ENCODE data around the gene C1QTNF4.
"Not testable (repeated sequence)": the region's sequence is repeated elsewhere in the genome, so short reads cannot be mapped to it uniquely, and the experiment has no call there.

The C1QTNF4 gene

DNA sequence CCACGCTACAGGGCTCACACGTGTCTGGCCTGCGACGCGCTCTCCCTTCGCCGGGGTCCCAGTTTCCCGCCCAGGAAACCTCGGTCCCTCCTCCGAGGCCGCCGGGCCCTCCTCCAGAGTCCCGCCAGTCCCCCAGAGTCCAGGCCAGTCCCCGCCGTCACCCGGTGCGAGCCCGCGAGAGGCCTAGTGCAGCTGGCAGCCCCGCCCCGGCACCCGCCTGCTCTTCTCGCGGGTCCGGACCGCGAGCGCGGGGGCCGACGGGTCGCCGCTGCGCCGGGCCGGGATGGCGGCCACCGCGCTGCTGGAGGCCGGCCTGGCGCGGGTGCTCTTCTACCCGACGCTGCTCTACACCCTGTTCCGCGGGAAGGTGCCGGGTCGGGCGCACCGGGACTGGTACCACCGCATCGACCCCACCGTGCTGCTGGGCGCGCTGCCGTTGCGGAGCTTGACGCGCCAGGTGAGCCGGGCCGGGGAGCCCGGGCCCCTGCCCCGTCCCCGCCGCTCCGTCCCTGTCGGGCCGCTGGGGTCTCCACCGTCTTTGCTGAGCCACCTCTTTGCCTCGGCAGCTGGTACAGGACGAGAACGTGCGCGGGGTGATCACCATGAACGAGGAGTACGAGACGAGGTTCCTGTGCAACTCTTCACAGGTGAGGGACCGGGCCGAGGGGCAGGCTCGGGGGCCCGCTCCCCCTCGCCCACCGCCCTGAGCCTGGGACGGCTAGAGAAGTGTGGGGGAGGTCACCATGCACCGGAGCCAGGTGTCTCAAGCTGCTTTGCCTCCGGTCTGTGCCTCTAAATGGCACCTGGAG lies 28.7 kb downstream of the C1QTNF4 start, which contains the start of gene PTPMT1:
Gene PTPMT1 (plus strand): TSS at position 260 of the 809 bp plus-strand sequence. CDS start 24 bp downstream, at position 284.
- peak; percentile 40 to 63 for DNase-seq (ENCODE audit: low read depth in 2 of 2)

DNA sequence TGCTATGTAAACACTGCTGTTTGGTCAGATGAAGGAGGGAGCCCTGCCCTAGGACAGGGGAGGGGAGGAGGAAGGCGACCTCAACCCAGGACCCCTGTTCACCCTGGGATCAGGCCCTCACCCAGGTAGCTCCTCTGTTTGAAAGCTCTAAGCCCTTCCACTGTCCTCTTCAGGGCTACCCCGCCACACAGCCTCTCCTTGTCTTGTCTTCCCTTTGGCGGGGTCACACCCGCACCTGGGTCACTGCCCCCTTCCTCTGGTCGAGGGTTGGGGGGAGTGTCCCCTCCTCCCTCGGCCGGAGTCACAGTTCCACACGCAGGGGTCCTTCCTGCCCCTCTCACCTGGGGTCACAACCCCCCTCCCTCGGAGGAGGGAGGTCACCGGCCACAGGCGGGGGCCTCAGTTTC lies 29.3 kb downstream of the C1QTNF4 start:
- DNase-seq (ENCODE audit: low read depth in 2 of 2), result no peak

DNA sequence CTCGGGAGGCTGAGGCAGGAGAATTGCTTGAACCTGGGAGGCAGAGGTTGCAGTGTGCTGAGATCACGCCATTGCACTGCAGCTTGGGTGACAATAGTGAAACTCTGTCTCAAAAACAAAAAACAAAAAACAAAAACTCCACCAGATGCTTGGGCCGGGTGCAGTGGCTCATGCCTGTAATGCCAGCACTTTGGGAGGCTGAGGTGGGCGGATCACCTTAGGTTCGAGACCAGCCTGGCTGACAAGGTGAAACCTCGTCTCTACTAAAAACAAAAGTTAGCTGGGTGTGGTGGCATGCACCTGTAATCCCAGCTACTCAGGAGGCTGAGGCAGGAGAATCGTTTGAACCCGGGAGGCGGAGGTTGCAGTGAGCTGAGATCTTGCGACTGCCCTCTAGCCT lies 29.8 kb downstream of the C1QTNF4 start:
- not testable (repeated sequence) for DNase-seq (ENCODE audit: low read depth in 2 of 2)

DNA sequence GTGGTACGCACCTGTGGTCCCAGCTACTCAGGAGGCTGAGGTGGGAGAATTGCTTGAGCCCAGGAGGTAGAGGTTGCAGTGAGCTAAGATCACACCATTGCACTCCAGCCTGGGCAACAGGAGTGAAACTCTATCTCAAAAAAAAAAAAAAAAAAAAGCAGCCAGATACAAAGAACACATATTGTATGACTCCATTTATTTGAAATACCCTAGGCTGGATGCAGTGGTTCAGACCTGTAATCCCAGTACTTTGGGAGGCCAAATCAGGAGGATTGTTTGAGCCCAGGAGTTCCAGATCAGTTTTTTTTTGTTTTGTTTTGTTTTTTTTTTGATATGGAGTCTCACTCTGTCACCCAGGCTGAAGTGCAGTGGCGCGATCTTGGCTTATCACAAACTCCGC lies 31.8 kb downstream of the C1QTNF4 start:
- DNase-seq (ENCODE audit: low read depth in 2 of 2), result not testable (repeated sequence)

DNA sequence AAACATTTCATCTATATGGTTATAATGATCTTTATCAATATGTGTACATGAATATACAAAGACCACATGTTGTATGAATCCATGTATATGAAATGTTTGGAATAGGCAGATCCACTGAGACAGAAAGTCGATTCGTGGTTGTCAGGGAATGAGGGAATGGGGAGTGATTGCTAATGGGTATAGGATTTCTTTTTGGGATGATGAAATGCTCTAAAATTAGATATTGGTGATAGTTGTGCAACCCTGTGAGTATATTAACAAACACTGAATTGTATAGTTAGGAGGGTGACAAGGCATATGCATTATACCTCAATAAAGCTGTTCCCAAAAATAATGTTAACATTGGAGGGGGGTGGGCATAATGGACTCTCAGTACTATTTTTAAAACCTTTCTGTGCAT lies 33.8 kb downstream of the C1QTNF4 start:
- no peak for DNase-seq (ENCODE audit: low read depth in 2 of 2)

DNA sequence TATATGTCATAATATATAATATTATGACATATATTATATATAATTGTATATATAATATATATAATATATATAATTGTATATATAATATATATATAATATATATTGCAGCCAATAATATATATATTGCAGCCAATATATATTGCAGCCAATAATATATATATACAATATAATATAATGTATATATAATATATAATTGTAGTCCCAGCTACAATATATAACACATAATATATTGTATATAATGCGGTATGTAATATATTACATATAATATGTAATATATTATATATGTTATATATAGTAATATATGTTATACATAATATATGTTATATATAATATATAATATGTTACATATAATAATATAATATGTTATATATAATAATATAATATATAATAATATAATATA lies 35.5 kb downstream of the C1QTNF4 start:
- DNase-seq (ENCODE audit: low read depth in 2 of 2), result no peak

DNA sequence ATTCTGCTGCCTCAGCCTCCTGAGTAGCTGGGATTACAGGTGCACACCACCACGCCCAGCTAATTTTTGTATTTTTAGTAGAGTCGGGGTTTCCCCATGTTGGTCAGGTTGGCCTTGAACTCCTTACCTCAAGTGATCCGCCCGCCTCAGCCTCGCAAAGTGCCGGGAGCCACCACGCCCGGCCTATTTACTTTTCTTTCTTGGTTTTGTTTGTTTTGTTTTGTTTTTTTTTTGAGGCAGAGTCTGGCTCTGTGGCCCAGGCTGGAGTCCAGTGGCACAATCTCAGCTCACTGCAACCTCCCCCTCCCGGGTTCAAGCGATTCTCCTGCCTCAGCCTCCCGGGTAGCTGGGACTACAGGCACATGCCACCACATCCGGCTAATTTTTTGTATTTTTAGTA lies 37.2 kb downstream of the C1QTNF4 start:
- not testable (repeated sequence) for DNase-seq (ENCODE audit: low read depth in 2 of 2)

DNA sequence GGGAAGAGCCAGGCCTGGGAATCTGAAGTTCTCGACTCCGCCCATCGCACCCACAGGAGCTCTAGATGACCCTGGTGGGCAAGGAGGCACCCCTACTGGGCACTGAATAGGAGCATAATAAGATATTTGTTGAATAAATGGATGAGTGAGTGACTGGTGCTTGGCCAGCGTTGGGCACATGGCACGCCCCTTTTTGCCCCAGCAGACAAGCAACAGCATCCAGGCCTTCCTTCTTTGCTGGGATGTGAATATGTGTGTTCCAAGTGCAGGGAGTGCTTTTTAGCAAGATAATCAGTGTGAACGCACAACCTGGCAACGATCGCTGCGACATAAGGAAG lies 40.8 kb downstream of the C1QTNF4 start:
- no peak for DNase-seq (ENCODE audit: low read depth in 2 of 2)

DNA sequence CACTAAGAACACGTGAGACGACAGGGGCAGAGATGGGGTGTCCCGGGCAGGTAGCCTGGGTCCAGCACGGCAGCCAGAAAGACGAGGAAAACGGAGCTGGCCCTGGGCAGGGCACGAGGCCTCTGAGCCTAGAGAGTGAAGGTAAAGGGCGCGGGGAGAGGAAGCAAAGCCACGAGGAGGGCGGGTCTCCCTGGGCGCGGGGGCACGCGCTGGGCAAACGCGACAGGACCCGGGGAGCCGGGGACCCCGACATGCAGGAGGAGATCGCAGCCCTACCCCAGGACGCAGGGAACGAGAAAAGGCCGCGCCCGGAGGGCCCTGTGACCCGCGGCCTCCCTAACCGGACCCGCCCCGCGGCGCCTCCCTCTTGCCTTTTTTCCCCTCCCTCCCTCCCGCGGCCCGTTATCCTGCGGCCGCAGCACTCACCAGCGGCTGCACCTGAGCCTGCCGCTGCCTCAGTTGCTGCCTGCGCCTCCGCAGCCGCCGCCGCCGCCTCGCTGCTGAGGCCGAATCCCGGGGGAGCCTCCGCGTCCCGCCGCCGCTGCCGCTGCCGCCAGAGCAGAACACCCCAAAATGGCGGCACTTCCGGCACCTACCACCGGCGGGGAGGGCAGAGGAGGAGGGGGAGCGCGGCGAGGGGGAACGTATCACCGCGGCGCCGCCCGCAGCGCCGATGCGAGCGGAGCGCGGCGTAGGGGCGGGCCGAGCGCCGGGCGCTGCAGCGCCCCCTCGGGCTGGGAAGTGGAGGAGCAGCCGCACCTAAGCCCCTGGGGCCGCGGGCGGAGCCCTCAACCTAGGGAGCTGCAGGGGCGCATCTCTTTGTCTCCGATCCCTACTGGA lies 41.4 kb downstream of the C1QTNF4 start, which contains the start of gene CELF1:
Gene CELF1 (minus strand): TSS at position 567 of the 840 bp plus-strand sequence. CDS start 53,609 bp downstream, outside the sequence.
- peak; percentile 86 for DNase-seq (ENCODE audit: low read depth in 2 of 2)

DNA sequence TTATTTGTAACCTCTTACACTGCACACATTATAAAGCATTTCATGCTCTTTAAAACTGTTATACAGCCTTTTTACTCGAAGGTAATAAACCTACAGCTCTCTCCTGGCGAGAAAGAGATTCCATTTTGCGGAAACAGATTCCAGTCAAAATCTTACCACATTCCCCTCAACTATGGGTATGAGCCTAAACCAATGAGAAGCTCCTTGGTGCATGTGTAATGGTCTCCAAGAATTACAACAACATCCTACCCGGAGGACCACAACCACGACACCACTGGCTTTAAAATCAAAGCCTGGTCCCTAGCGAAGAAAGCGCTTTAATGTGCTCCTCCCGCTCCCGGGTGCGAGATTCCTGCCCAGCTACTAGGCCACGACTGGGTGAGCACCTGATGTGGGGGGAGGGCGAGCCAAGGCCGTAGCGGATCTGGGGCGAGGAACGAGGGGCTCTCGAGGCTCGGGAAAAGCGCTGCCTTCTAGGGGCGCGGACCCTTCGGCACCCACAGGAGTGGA lies 42.1 kb downstream of the C1QTNF4 start:
- peak in 1 of 2 experiments; percentile 7 for DNase-seq (ENCODE audit: low read depth in 2 of 2)

DNA sequence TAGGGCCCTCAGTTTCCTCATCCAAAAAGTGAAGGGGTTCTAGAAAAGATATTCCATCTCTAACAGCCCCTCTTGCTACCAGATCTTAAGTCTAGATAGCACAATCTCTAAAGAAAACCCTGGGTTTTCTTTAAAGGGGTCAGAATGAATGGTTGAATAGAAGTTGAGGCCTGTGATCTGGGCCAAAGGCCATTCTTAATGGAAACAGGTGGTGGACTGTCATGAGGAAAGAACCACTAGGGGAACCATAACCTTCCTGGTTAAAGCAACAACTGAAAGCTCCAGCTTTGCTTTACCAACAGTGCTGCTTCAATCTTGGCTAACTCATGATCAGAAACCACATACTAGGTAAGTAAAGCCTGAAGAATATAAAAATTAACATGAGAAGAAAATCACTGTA lies 43.1 kb downstream of the C1QTNF4 start:
- DNase-seq (ENCODE audit: low read depth in 2 of 2), result no peak

DNA sequence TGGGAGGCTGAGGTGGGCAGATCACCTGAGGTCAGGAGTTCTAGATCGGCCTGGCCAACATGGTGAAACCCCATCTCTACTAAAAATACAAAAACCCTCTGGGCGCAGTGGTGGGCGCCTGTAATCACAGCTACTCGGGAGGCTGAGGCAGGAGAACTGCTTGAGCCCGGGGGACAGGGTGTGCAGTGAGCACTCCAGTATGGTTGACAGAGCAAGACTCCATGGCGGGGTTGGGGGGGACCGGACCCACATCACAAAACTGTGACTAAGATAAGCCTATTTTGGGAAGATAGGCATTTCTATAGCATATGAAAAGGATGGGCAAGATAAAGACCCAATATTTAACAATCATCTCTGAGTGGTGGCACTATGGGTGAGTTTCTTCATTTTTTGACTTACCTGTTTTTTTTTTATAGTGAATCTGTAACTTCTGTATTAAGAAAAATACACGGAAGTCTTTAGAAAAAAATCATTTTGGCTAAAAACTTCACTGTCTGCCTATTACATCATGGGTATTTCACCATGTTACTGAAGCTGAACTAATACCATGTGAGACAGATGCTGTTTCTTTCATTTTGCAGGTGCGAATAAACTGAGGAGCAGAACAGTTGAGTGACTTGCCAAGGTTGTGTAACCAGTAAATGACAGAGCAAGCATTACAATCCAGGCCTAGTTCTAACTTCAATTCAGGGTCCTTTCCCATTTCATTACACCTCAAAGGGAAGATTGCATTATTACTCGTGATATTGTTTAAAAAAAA lies 43.7 kb downstream of the C1QTNF4 start:
- DNase-seq (ENCODE audit: low read depth in 2 of 2), result no peak

DNA sequence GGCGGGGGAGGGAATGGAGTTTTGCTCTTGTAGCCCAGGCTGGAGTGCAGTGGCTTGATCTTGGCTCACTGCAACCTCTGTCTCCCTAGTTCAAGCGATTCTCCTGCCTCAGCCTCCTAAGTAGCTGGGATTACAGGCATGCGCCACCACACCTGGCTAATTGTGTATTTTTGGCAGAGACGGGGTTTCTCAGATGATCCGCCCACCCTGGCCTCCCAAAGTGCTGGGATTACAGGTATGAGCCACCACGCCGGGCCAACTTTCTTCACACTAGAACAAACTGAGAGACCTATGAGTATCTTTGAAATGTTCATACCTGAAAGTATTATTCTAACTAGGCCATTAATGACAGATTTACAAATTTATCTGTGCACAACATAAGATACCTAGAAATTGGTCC lies 47.9 kb downstream of the C1QTNF4 start:
- not testable (repeated sequence) for DNase-seq (ENCODE audit: low read depth in 2 of 2)

DNA sequence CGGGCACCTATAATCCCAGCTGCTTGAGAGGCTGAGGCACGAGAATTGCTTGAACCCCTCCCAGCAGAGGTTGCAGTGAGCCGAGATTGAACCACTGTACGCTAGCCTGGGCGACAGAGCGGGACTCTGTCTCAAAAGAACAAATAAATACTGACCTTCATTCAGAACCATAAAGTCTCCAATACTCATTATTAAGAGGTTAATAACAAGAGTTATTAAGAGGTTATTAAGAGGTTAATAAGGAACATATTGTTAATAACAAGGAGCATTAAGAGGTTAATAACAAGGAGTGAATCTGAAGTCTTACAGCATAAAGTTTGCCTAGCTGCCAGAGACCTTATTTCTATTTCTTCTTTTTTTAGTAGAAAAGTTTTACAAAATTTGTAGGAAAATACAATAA lies 48.9 kb downstream of the C1QTNF4 start:
- DNase-seq (ENCODE audit: low read depth in 2 of 2), result no peak

DNA sequence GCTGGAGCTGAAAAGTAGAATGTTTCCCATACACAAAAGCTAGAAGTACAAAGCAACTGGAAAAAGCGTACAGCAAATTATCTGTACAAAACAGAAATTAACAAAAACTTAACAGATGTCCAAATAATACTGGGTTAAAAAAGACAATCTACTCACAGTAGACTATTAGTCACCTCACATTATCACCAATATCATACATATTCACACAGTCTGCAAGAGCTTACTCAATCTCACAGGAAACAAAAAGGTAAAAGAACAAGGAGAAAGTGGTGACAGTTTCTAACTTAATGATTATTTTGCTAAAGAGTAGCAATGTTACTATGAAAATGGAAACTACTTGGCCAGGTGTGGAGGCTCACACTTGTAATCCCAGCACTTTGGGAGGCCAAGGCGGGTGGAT lies 53.1 kb downstream of the C1QTNF4 start:
- DNase-seq (ENCODE audit: low read depth in 2 of 2), result no peak

DNA sequence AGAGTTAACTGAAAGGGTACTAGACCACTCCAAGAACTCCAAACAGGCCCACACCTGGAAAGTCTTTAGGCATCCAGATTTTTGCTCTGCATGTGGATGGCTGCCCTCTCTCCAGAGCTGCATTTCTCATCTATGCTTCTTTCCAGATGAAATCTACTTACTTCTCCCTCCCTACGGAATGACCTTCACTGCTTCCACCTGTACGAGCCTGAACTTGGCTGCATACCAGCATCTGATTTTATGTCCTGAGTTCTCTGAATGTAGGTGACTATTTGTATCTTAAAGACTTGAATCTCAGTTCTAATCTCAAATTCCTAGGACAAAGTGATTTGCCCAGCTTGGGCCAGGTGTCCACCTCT lies 54.6 kb downstream of the C1QTNF4 start:
- DNase-seq (ENCODE audit: low read depth in 2 of 2), result no peak
